Keratinocyte (primary cell): ENCODE results near the gene BOK. TPM values are rescaled to one million over a fixed set of nuclear protein-coding genes. Genes with fewer than 3 reads are reported as not detected.

ENCODE experiments used
- DNase-seq: peaks from one replicate; pipeline ENCODE4 v3.0.0-alpha.2; 2011; ENCODE audit warnings: low read depth, missing footprints, low spot score
- FAIRE-seq: peaks from 2 replicates; lab custom pipeline; 2011; peaks lifted over from hg19 to GRCh38; lab: Jason Lieb, UNC
- H2AFZ ChIP-seq: 2 replicates; pipeline ENCODE4 v1.6.0; 2012; ENCODE audit warnings: low read length, control low read depth, inconsistent platforms; ENCODE audit not compliant: control insufficient read depth
- H3K27ac ChIP-seq: 2 replicates; pipeline ENCODE4 v1.5.1; 2011; ENCODE audit warnings: low read length; ENCODE audit not compliant: control insufficient read depth, insufficient read depth
- H3K27me3 ChIP-seq: 3 replicates; pipeline ENCODE4 v1.6.0; 2011; ENCODE audit warnings: low read length; ENCODE audit not compliant: control insufficient read depth, insufficient read depth; ENCODE audit errors: extremely low read depth
- H3K36me3 ChIP-seq, 2 experiments: 2 replicates in 1 of 2; 3 replicates in 1 of 2; pipeline ENCODE4 v1.5.1; 2011; ENCODE audit warnings: low read length in 2 of 2, mild to moderate bottlenecking in 1 of 2; ENCODE audit not compliant: control insufficient read depth in 2 of 2, insufficient read depth in 2 of 2; ENCODE audit errors: extremely low read depth in 1 of 2
- H3K4me1 ChIP-seq: 3 replicates; pipeline ENCODE4 v1.5.1; 2011; ENCODE audit warnings: low read length; ENCODE audit not compliant: control insufficient read depth, insufficient read depth; ENCODE audit errors: extremely low read depth
- H3K4me2 ChIP-seq: 3 replicates; pipeline ENCODE4 v1.6.0; 2011; ENCODE audit warnings: low read depth, low read length; ENCODE audit not compliant: control insufficient read depth, insufficient read depth; ENCODE audit errors: extremely low read depth
- H3K4me3 ChIP-seq, 3 experiments: fragments of 200-600 bp in 1 of 3; sonication (generic) in 1 of 3; 2 replicates in 2 of 3; 3 replicates in 1 of 3; pipeline ENCODE4 v1.5.1; 2011 to 2016; ENCODE audit warnings: low read length in 3 of 3, mild to moderate bottlenecking in 3 of 3, control low read depth in 2 of 3, inconsistent platforms in 1 of 3, low read depth in 1 of 3, mixed read lengths in 1 of 3, mixed run types in 1 of 3, moderate library complexity in 1 of 3; ENCODE audit not compliant: control insufficient read depth in 2 of 3, insufficient read depth in 2 of 3; ENCODE audit errors: extremely low read depth in 1 of 3
- H3K79me2 ChIP-seq: 2 replicates; pipeline ENCODE4 v1.6.0; 2012; ENCODE audit warnings: low read length; ENCODE audit not compliant: control insufficient read depth, insufficient read depth
- H3K9ac ChIP-seq: 3 replicates; pipeline ENCODE4 v1.6.0; 2011; ENCODE audit warnings: low read length; ENCODE audit not compliant: control insufficient read depth, insufficient read depth; ENCODE audit errors: extremely low read depth
- H3K9me1 ChIP-seq: 3 replicates; pipeline ENCODE4 v1.6.0; 2011; ENCODE audit warnings: low read length; ENCODE audit not compliant: control insufficient read depth, insufficient read depth; ENCODE audit errors: extremely low read depth
- H3K9me3 ChIP-seq: 2 replicates; pipeline ENCODE4 v1.5.1; 2012; ENCODE audit warnings: low read depth, low read length; ENCODE audit not compliant: control insufficient read depth
- H4K20me1 ChIP-seq: 3 replicates; pipeline ENCODE4 v1.6.0; 2011; ENCODE audit warnings: low read length; ENCODE audit not compliant: control insufficient read depth, insufficient read depth; ENCODE audit errors: extremely low read depth
- CTCF ChIP-seq, 3 experiments: IDR thresholded peaks in 1 of 3; conservative IDR thresholded peaks in 1 of 3; optimal IDR thresholded peaks in 1 of 3; 2 replicates in 2 of 3; 3 replicates in 1 of 3; pipeline versions ENCODE3 to v1.5.1; 2011; ENCODE audit warnings: low read length in 3 of 3, mild to moderate bottlenecking in 3 of 3, moderate library complexity in 2 of 3, control low read depth in 1 of 3, inconsistent platforms in 1 of 3; ENCODE audit not compliant: insufficient read depth in 2 of 3; ENCODE audit errors: extremely low read depth in 1 of 3
- EZH2 ChIP-seq: IDR thresholded peaks from one replicate; pipeline ENCODE4 v1.6.1; 2012; ENCODE audit warnings: inconsistent platforms, mild to moderate bottlenecking, low read length, moderate library complexity
- dilution Hi-C: fragments of 300-500 bp; cut with MboI; formaldehyde crosslinking; loops from one replicate; pipeline ENCODE4 v1.7.0; 2020; ENCODE audit warnings: low sequenced_read_pairs; ENCODE audit not compliant: extremely low pct_ligation_motif_present
- polyA minus RNA-seq, 3 experiments: library from RNA; depleted of rRNA, polyadenylated mRNA; stranded (reverse); fragments of >200 nt; gene quantifications; 1 replicate in 1 of 3; 2 replicates in 1 of 3; 3 replicates in 1 of 3; pipeline ENCODE4 v1.2.3, GENCODE V29; 2011
- polyA plus RNA-seq, 5 experiments: library from polyadenylated mRNA; depleted of rRNA in 3 of 5; stranded (reverse) in 3 of 5; stranded (forward) in 1 of 5; unstranded in 1 of 5; fragments of >200 nt; gene quantifications; 1 replicate in 1 of 5; 2 replicates in 3 of 5; 3 replicates in 1 of 5; pipeline versions ENCODE4 v1.2.1 to v1.2.3, GENCODE V29; 2011 to 2012; ENCODE audit warnings: missing spikeins in 2 of 5, low read depth in 1 of 5, low replicate concordance in 1 of 5

The BOK gene
- 15.4 to 25.5 TPM (median 21.7 TPM) in 3 replicates for polyA plus RNA-seq
- polyA plus RNA-seq (2011; ENCODE audit: low read depth), result 2.5 TPM
- polyA plus RNA-seq (2011; cell fraction: cytosol; rRNA removed), result 14.0 and 34.1 TPM in 2 replicates
- 23.1 and 31.0 TPM in 2 replicates for polyA plus RNA-seq (2011; cell fraction: nucleus; rRNA removed)
- 17.4 and 28.3 TPM in 2 replicates for polyA plus RNA-seq (2012; ENCODE audit: low replicate concordance)
- 13.9 to 21.0 TPM (median 16.8 TPM) in 3 replicates for polyA minus RNA-seq
- 45.8 TPM for polyA minus RNA-seq (2011; cell fraction: cytosol; rRNA and poly(A)+ RNA removed)
- 13.7 and 14.2 TPM in 2 replicates for polyA minus RNA-seq (2011; cell fraction: nucleus; rRNA and poly(A)+ RNA removed)

GRCh38 chr2:241558532-241559322 is at the start of gene BOK:
BOK (plus strand) TSS chr2:241558745; CDS start chr2:241559484, 739 bp downstream.
- TF ChIP-seq EZH2 (no peak), CTCF (optimal IDR thresholded peaks at IDR 0.05 in 1 of 3, IDR thresholded peaks at IDR 0.05 in 1 of 3, conservative IDR thresholded peaks at IDR 0.05 in 1 of 3; ENCODE audit: extremely low read depth in 1 of 3, insufficient read depth in 2 of 3, low read length in 3 of 3) (no peak)
- H3K4me1 ChIP-seq, result peaks cover 36% of the 10 kb centered on the region
- peak within 1 kb of the TSS; percentile 36 for H3K27ac ChIP-seq
- H3K9me1 ChIP-seq, result no peaks in the 10 kb centered on the region
- no peak for FAIRE-seq
- H4K20me1 ChIP-seq, result peaks cover 10% of the 10 kb centered on the region
- peaks cover 4 to 10% of the 10 kb centered on the region in 2 experiments for H3K36me3 ChIP-seq
- H3K9me3 ChIP-seq, result no peaks in the 10 kb centered on the region
- peaks cover 41% of the 10 kb centered on the region for H3K79me2 ChIP-seq
- DNase-seq, result no peak
- peak within 1 kb of the TSS; percentile 62 for H2AFZ ChIP-seq
- dilution Hi-C loops, result no loop called here
- H3K4me3 ChIP-seq, result peak within 1 kb of the TSS; percentile 55 to 79 (median 78)
- H3K9ac ChIP-seq, result peak within 1 kb of the TSS; percentile 77
- peak within 1 kb of the TSS; percentile 72 for H3K4me2 ChIP-seq
- no peaks in the 10 kb centered on the region for H3K27me3 ChIP-seq

GRCh38 chr2:241509155-241509784 is 49.3 kb upstream of the BOK start:
- Histone ChIP-seq H3K4me2 (peak overlapping the region; percentile 86), H3K4me1 (peaks cover 13% of the 10 kb centered on the region), H2AFZ (peak overlapping the region; percentile 85), H4K20me1 (peaks cover 13% of the 10 kb centered on the region), H3K9ac (peak overlapping the region; percentile 69), H3K9me1 (no peaks in the 10 kb centered on the region), H3K27me3 (no peaks in the 10 kb centered on the region), H3K36me3 (peaks cover 0 to 11% of the 10 kb centered on the region in 2 experiments), H3K9me3 (no peaks in the 10 kb centered on the region), H3K4me3 (peak overlapping the region; percentile 63 to 79 (median 66)), H3K27ac (peak overlapping the region; percentile 10), H3K79me2 (peaks cover 37% of the 10 kb centered on the region)
- DNase-seq, result no peak
- no peak for TF ChIP-seq EZH2
- no peak for TF ChIP-seq CTCF (optimal IDR thresholded peaks at IDR 0.05 in 1 of 3, IDR thresholded peaks at IDR 0.05 in 1 of 3, conservative IDR thresholded peaks at IDR 0.05 in 1 of 3; ENCODE audit: extremely low read depth in 1 of 3, insufficient read depth in 2 of 3, low read length in 3 of 3)
- dilution Hi-C loops, result no loop called here
- no peak for FAIRE-seq
